KG1 (cell line): Measurements from ENCODE around the gene EVC.
"Not testable (repeated sequence)": the region's sequence is repeated elsewhere in the genome, so short reads cannot be mapped to it uniquely, and the experiment has no call there.

Experiments used
- DNase-seq: peaks from one replicate; lab custom pipeline; 2025; lab: John Stamatoyannopoulos, UW

Gene EVC

GRCh38 chr4:5845035-5845905, 134.3 kb downstream of the EVC start:
- no peak for DNase-seq

- DNase-seq: no peak
Measured at GRCh38 chr4:5851637-5852301, 140.8 kb downstream of the EVC start.

GRCh38 chr4:5852523-5853202, 141.7 kb downstream of the EVC start:
- DNase-seq: no peak

- DNase-seq: no peak
Measured at GRCh38 chr4:5854929-5855328, 143.9 kb downstream of the EVC start.

GRCh38 chr4:5856362-5856761, 145.4 kb downstream of the EVC start:
- not testable (repeated sequence) for DNase-seq

- no peak for DNase-seq
Measured at GRCh38 chr4:5857199-5857598, 146.2 kb downstream of the EVC start.

GRCh38 chr4:5858020-5858769, 147.2 kb downstream of the EVC start:
- DNase-seq: no peak

- DNase-seq: peak; percentile 4
Measured at GRCh38 chr4:5863461-5864113, 152.6 kb downstream of the EVC start.
